Ascending aorta (tissue), 2 donors: Measurements from ENCODE around the gene HBD. TPM values are rescaled to one million over a fixed set of nuclear protein-coding genes. Genes with fewer than 3 reads are reported as not detected.

Source experiments
- DNase-seq, 2 donors: peaks; one replicate each; pipeline ENCODE4 v3.0.0-alpha.2; 2019; ENCODE audit warnings: low spot score in 2 of 2
- H3K27ac ChIP-seq, 2 donors: fragments of 200-600 bp; sonication (generic); one replicate each; pipeline ENCODE4 v1.5.1; 2016 to 2017; ENCODE audit warnings: mild to moderate bottlenecking in 1 of 2
- H3K27me3 ChIP-seq: fragments of 200-600 bp; sonication (generic); one replicate; pipeline ENCODE4 v1.5.1; 2017
- H3K36me3 ChIP-seq, 2 donors: fragments of 200-600 bp; sonication (generic); one replicate each; pipeline ENCODE4 v1.5.1; 2016
- H3K4me1 ChIP-seq, 2 donors: fragments of 200-600 bp; sonication (generic); one replicate each; pipeline ENCODE4 v1.5.1; 2016 to 2017; ENCODE audit warnings: mild to moderate bottlenecking in 1 of 2
- H3K4me3 ChIP-seq, 2 donors: fragments of 200-600 bp; sonication (generic); one replicate each; pipeline ENCODE4 v1.5.1; 2016 to 2017; ENCODE audit warnings: mild to moderate bottlenecking in 1 of 2
- H3K9me3 ChIP-seq, 2 donors: fragments of 200-600 bp; sonication (generic); one replicate each; pipeline ENCODE4 v1.5.1; 2016
- CTCF ChIP-seq, 3 experiments: fragments of 200-600 bp in 2 of 3; fragments of 450-650 bp in 1 of 3; sonication (generic) in 2 of 3; IDR thresholded peaks; one replicate each; pipeline ENCODE4 v1.5.1; 2016 to 2019; ENCODE audit warnings: antibody characterized with exemption in 3 of 3, mild to moderate bottlenecking in 1 of 3, moderate library complexity in 1 of 3
- intact Hi-C: fragments of 100-400 bp; cut with DNase I; formaldehyde crosslinking; loops from one replicate; pipeline ENCODE4 v1.15.1; 2023
- total RNA-seq: library from RNA; depleted of rRNA; stranded (reverse); fragments of >200 nt; gene quantifications from one replicate; pipeline ENCODE4 v1.1.0, GENCODE V29; 2016

Gene HBD
- total RNA-seq, 1 donor from 2014 or later = not detected

DNA sequence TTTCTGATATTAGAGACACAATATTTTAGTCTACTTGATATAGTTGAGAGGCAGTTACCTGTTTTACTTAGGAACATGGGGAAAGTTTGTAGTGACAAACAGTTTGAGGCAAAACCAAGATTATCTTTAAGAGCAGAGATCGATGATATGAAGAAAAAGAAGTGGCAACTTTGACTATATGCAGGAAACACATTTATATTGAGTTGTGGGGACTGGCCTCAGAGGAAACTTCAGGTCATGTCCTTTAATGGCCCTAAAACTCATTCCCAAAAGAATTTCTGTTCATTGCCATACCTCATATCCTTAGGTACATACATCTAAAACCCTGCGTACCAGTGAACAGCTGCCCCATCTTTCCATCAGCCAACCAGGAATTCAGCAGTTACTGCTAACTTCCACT is 10.9 kb upstream of the HBD start:
- Histone ChIP-seq H3K4me1 (no peaks in the 10 kb centered on the region), H3K36me3 (no peaks in the 10 kb centered on the region), H3K27me3 (no peaks in the 10 kb centered on the region), H3K27ac (no peak overlapping the region), H3K4me3 (no peak overlapping the region), H3K9me3 (no peaks in the 10 kb centered on the region)
- TF ChIP-seq CTCF (IDR thresholded peaks at IDR 0.05) = no peak
- intact Hi-C loops = no loop called here
- no peak for DNase-seq

- H3K9me3 ChIP-seq = no peaks in the 10 kb centered on the region
- no peaks in the 10 kb centered on the region for H3K27me3 ChIP-seq
- no peaks in the 10 kb centered on the region for H3K36me3 ChIP-seq
- H3K4me3 ChIP-seq = no peak overlapping the region
- DNase-seq = no peak
- no peaks in the 10 kb centered on the region for H3K4me1 ChIP-seq
- TF ChIP-seq CTCF (IDR thresholded peaks at IDR 0.05) = no peak
- intact Hi-C loops = no loop called here
- H3K27ac ChIP-seq = no peak overlapping the region
Measured at GRCh38 chr11:5243816-5244180, 9.5 kb upstream of the HBD start.

DNA sequence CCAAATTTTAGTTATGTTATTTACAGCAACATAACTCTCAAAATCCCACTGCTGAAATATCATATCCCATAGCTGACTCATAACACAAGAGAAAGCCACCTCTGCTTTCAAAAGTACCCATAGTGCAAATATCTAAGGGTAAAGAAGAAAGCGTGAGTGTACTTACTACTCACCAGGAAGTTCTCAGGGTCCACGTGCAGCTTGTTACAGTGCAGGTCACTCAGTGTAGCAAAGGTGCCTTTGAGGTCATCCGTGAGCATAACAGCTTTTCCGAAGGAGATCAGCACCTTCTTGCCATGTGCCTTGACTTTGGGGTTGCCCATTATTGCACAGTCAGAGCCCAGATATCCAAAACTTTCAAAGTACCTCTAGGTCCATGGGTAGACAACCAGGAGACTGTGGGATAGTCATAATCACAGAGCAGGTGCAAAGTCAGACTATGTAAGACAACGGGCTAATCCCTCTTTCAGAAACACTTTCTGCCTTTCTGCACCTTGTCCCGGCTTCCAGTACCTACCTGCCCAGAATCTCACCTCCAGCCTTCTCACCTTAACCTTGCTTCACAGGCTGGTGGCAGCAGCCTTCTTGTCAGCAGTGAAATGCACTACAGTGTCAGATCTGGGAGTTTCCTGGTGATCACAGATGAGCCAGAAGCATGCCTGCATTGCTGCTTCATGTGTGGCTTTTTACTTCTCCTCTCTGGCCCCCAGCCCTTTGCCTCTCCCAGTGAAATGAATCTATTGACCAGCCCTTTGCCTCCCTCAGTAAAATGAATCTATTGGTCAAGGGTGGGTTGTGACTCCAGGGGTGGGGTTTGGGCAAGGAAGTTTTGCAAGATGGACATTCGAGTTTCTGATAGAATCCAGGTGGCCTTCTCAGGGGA is 8.9 kb upstream of the HBD start:
- H3K27ac ChIP-seq = no peak overlapping the region
- DNase-seq = no peak
- intact Hi-C loops = no loop called here
- TF ChIP-seq CTCF (IDR thresholded peaks at IDR 0.05) = no peak
- no peak overlapping the region for H3K4me3 ChIP-seq
- H3K4me1 ChIP-seq = no peaks in the 10 kb centered on the region
- no peaks in the 10 kb centered on the region for H3K9me3 ChIP-seq
- H3K36me3 ChIP-seq = no peaks in the 10 kb centered on the region
- H3K27me3 ChIP-seq = no peaks in the 10 kb centered on the region

DNA sequence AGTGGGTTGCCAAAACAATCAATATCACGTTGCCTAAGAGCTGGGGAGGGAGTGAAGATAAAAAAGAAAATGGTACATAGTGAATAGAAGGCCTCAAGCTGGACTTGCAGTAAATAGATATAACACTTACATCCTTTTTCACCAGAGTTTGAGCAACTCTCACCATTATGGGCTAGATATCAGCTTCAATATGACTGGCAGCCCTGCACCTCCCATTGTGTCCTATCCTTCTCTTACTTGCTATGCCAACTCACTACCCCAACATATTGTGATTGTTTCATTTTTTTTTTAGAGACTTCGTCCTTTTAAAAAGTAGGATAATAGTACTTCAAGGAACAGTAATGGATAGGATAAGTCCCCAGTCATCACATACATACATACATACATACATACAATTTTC is 7.9 kb upstream of the HBD start:
- Histone ChIP-seq H3K27ac (no peak overlapping the region), H3K36me3 (no peaks in the 10 kb centered on the region), H3K4me1 (no peaks in the 10 kb centered on the region), H3K4me3 (no peak overlapping the region), H3K9me3 (no peaks in the 10 kb centered on the region), H3K27me3 (no peaks in the 10 kb centered on the region)
- DNase-seq = no peak
- no peak for TF ChIP-seq CTCF (IDR thresholded peaks at IDR 0.05)
- intact Hi-C loops = no loop called here

GRCh38 chr11:5241458-5241857 is 7.2 kb upstream of the HBD start:
- no peak for DNase-seq
- intact Hi-C loops = no loop called here
- no peaks in the 10 kb centered on the region for H3K4me1 ChIP-seq
- no peaks in the 10 kb centered on the region for H3K36me3 ChIP-seq
- no peak overlapping the region for H3K27ac ChIP-seq
- no peak for TF ChIP-seq CTCF (IDR thresholded peaks at IDR 0.05)
- no peaks in the 10 kb centered on the region for H3K27me3 ChIP-seq
- H3K4me3 ChIP-seq = no peak overlapping the region
- no peaks in the 10 kb centered on the region for H3K9me3 ChIP-seq
